HFF-Myc (cell line): ENCODE data around the gene RIC3.

ENCODE experiments used
- DNase-seq: peaks from one replicate; pipeline ENCODE4 v3.0.0-alpha.2; 2011; ENCODE audit warnings: low read depth; ENCODE audit errors: extremely low read depth
- H3K4me3 ChIP-seq: replicated peaks from 2 replicates; pipeline ENCODE4 v1.5.1; 2011; ENCODE audit warnings: low read depth, mild to moderate bottlenecking, control low read depth, low read length
- TF ChIP-seq, protein P1 (sequence below): IDR thresholded peaks from 2 replicates; pipeline ENCODE4 v1.5.1; 2012; ENCODE audit warnings: mild to moderate bottlenecking, low read depth, low read length, control low read depth; ENCODE audit errors: missing control alignments

The RIC3 gene

DNA sequence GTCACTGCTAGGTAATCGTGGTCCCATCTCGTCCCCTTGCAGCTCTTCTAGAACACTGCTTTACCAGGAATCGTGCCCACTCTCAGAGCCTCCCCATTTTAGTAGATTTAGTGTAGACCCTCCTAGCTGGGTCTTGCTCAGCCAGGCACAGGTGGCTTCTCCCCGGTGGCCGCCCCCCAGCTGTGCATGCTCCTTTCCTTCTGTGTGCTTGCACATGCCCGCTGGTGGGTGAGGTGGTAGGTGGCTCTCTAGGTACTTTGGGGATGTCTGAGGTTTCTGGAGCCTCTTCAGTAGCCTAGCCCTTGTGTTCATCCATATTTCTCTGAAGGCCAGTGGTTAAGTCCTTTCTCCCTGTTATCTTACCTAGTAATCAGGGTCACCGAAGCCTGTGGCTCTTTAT, 82.3 kb downstream of the RIC3 start:
- no peak for DNase-seq
- TF ChIP-seq, protein P1, sequence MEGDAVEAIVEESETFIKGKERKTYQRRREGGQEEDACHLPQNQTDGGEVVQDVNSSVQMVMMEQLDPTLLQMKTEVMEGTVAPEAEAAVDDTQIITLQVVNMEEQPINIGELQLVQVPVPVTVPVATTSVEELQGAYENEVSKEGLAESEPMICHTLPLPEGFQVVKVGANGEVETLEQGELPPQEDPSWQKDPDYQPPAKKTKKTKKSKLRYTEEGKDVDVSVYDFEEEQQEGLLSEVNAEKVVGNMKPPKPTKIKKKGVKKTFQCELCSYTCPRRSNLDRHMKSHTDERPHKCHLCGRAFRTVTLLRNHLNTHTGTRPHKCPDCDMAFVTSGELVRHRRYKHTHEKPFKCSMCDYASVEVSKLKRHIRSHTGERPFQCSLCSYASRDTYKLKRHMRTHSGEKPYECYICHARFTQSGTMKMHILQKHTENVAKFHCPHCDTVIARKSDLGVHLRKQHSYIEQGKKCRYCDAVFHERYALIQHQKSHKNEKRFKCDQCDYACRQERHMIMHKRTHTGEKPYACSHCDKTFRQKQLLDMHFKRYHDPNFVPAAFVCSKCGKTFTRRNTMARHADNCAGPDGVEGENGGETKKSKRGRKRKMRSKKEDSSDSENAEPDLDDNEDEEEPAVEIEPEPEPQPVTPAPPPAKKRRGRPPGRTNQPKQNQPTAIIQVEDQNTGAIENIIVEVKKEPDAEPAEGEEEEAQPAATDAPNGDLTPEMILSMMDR: no peak
- no peak overlapping the region for H3K4me3 ChIP-seq

DNA sequence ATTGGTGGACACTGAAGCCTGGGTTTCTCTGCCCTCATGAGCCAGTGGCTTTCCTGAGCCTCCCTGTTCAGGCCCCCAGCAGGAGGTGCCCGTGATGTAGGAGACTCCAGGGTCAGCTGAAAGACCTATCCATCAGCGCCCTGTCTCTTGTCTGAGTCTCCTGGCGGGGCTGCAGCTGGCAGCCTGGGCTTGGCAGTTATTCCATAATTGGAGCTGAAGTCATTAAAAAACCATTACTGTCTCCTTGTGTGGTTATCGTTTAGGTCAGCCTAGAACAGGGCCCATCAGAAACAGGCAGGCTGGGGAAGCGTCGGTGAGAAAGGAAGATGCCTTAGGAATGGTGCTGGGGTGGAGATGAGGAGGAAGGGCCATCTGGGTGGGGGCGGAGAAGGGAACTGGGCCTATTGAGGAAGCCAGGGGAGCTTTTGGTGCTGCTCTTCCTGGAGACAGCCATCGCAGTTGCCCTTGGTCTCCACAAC, 82.8 kb downstream of the RIC3 start:
- H3K4me3 ChIP-seq: no peak overlapping the region
- TF ChIP-seq, protein P1: no peak
- no peak for DNase-seq

DNA sequence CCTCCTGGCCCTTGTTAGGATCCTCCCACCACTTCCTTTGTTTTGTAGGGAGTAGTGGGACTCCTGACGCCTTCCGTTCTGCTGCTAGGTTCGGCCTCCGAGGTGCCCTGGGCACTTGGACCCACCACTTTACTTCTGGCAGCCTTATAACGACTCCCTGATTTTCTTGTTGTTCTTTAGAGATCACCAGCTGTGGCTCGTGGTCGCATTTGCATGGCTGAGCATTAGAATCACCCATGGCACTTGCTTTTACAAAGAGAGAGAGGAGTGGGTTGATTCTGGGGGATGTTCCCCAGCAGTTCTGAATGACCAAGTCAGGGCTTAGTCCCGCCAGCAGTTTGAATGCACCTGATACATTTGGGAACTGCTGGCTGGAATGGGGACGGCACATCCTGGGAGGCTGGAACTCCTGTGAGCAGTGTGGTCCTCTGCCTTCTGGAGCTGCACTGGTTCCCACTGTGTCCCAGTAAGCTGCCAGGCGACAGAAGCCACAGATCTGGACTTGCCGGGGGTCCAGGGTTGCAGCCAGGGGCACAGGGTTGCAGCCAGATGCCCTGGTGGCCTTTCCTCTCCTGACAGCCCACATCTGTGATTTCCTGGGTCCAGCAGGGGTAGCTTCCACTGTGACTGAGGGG, 83.7 kb downstream of the RIC3 start:
- TF ChIP-seq, protein P1: no peak
- H3K4me3 ChIP-seq: no peak overlapping the region
- no peak for DNase-seq

DNA sequence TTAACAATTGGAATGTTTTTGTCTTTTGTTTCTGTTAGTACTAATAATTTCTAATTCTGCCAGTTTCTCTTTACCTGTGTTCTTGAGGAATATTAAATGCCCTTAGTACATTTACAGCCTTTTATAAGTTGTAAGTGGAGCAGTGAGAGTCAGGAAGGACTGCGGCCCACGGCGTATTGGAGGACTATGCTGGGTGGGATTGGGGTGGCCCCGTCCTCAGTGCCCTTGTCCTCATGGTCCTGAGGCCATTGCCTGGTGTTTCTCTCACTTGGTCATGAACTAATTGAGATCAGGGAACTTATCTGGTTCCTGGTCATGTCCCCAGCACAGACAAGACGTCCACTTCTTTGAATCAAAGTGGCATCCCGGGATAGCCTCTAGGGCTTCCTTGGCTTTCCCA, 84.5 kb downstream of the RIC3 start:
- DNase-seq: no peak
- H3K4me3 ChIP-seq: no peak overlapping the region
- TF ChIP-seq, protein P1: no peak

DNA sequence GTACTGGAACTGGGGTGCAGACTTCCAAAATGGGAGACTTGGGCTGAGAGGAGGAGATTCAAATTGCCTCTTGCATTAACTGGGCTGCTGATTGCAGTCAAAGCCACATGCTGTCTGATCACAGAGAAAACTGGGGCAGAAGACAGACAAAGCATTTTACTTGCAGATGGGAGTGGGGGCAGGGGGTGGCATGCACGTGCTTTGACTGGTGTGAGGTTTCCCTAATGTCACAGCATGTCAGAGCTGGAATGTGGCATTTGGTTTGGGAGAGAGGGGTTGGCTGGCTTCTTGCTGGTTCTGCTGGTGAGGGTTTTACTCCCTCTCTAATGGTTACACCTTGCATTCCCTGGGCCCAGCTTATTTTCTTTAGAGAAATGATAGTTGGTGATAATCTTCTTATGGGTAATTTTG, 84.9 kb downstream of the RIC3 start:
- peak overlapping the region; percentile 79 for H3K4me3 ChIP-seq
- DNase-seq: no peak
- TF ChIP-seq, protein P1: no peak

DNA sequence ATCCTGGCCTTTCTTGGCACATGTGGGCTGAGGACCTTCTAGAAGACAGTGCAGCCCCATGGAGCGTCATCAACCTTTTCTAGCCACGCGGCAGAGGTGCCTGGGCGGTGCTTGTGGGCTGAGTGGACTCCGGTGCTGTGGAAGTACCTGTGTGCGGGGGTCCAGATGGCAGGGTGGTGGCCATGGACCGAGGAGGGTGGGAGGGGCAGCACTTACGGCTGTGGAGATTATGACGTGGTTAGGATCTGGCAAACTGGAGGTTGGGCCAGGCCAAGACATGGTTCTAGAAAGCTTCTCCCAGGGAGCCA, 85.8 kb downstream of the RIC3 start:
- TF ChIP-seq, protein P1: no peak
- DNase-seq: no peak
- H3K4me3 ChIP-seq: peak overlapping the region; percentile 79
